ENCODE results near the gene FCHSD2.
"Not testable (repeated sequence)": the region's sequence is repeated elsewhere in the genome, so short reads cannot be mapped to it uniquely, and the experiment has no call there.

The FCHSD2 gene

GRCh38 chr11:72890881-72891280 lies 251.2 kb downstream of the FCHSD2 start:
- no peak for DNase-seq (ENCODE audit: low read depth in 2 of 2, low spot score in 1 of 2)

GRCh38 chr11:72886619-72887018 lies 255.5 kb downstream of the FCHSD2 start:
- DNase-seq (ENCODE audit: low read depth in 2 of 2, low spot score in 1 of 2) = no peak

GRCh38 chr11:72885749-72886609 lies 256.1 kb downstream of the FCHSD2 start:
- DNase-seq (ENCODE audit: low read depth in 2 of 2, low spot score in 1 of 2) = no peak

GRCh38 chr11:72876147-72876546 lies 266.0 kb downstream of the FCHSD2 start:
- no peak for DNase-seq (ENCODE audit: low read depth in 2 of 2, low spot score in 1 of 2)

GRCh38 chr11:72875736-72876135 lies 266.4 kb downstream of the FCHSD2 start:
- no peak for DNase-seq (ENCODE audit: low read depth in 2 of 2, low spot score in 1 of 2)

GRCh38 chr11:72872012-72872411 lies 270.1 kb downstream of the FCHSD2 start:
- no peak for DNase-seq (ENCODE audit: low read depth in 2 of 2, low spot score in 1 of 2)

- DNase-seq (ENCODE audit: low read depth in 2 of 2, low spot score in 1 of 2) = no peak
Measured at GRCh38 chr11:72871119-72871518, 271.0 kb downstream of the FCHSD2 start.

GRCh38 chr11:72869831-72870230 lies 272.3 kb downstream of the FCHSD2 start:
- DNase-seq (ENCODE audit: low read depth in 2 of 2, low spot score in 1 of 2) = no peak

GRCh38 chr11:72867970-72868369 lies 274.1 kb downstream of the FCHSD2 start:
- no peak for DNase-seq (ENCODE audit: low read depth in 2 of 2, low spot score in 1 of 2)

GRCh38 chr11:72864702-72865655 lies 277.1 kb downstream of the FCHSD2 start:
- no peak for DNase-seq (ENCODE audit: low read depth in 2 of 2, low spot score in 1 of 2)

GRCh38 chr11:72863916-72864315 lies 278.2 kb downstream of the FCHSD2 start:
- no peak for DNase-seq (ENCODE audit: low read depth in 2 of 2, low spot score in 1 of 2)

GRCh38 chr11:72863091-72863490 lies 279.0 kb downstream of the FCHSD2 start:
- DNase-seq (ENCODE audit: low read depth in 2 of 2, low spot score in 1 of 2) = no peak

GRCh38 chr11:72860592-72860991 lies 281.5 kb downstream of the FCHSD2 start:
- no peak for DNase-seq (ENCODE audit: low read depth in 2 of 2, low spot score in 1 of 2)

GRCh38 chr11:72860010-72860409 lies 282.1 kb downstream of the FCHSD2 start:
- DNase-seq (ENCODE audit: low read depth in 2 of 2, low spot score in 1 of 2) = no peak

- no peak for DNase-seq (ENCODE audit: low read depth in 2 of 2, low spot score in 1 of 2)
Measured at GRCh38 chr11:72859126-72859525, 283.0 kb downstream of the FCHSD2 start.

- DNase-seq (ENCODE audit: low read depth in 2 of 2, low spot score in 1 of 2) = not testable (repeated sequence)
Measured at GRCh38 chr11:72858267-72858666, 283.9 kb downstream of the FCHSD2 start.

- DNase-seq (ENCODE audit: low read depth in 2 of 2, low spot score in 1 of 2) = no peak
Measured at GRCh38 chr11:72856551-72857345, 285.4 kb downstream of the FCHSD2 start.

GRCh38 chr11:72856065-72856464 lies 286.1 kb downstream of the FCHSD2 start:
- no peak for DNase-seq (ENCODE audit: low read depth in 2 of 2, low spot score in 1 of 2)

- no peak for DNase-seq (ENCODE audit: low read depth in 2 of 2, low spot score in 1 of 2)
Measured at GRCh38 chr11:72851726-72852125, 290.4 kb downstream of the FCHSD2 start.

- no peak for DNase-seq (ENCODE audit: low read depth in 2 of 2, low spot score in 1 of 2)
Measured at GRCh38 chr11:72850832-72851231, 291.3 kb downstream of the FCHSD2 start.

- no peak for DNase-seq (ENCODE audit: low read depth in 2 of 2, low spot score in 1 of 2)
Measured at GRCh38 chr11:72848846-72849466, 293.2 kb downstream of the FCHSD2 start.

Data from stimulated activated CD8-positive, alpha-beta memory T cell treated with anti-CD3 and anti-CD28 coated beads, Interleukin-4, amount 100 ng/mL, for 1 hour (primary cell).